ENCODE measurements around the gene IDS. TPM values are rescaled to one million over a fixed set of nuclear protein-coding genes. Genes with fewer than 3 reads are reported as not detected.
A peak's percentile ranks its signal among the peaks of the same experiment; 100 is the strongest.
"Not testable (repeated sequence)": the region's sequence is repeated elsewhere in the genome, so short reads cannot be mapped to it uniquely, and the experiment has no call there.

Gene IDS
- total RNA-seq, 2 experiments from 2014 or later: 52.6 to 64.3 TPM

DNA sequence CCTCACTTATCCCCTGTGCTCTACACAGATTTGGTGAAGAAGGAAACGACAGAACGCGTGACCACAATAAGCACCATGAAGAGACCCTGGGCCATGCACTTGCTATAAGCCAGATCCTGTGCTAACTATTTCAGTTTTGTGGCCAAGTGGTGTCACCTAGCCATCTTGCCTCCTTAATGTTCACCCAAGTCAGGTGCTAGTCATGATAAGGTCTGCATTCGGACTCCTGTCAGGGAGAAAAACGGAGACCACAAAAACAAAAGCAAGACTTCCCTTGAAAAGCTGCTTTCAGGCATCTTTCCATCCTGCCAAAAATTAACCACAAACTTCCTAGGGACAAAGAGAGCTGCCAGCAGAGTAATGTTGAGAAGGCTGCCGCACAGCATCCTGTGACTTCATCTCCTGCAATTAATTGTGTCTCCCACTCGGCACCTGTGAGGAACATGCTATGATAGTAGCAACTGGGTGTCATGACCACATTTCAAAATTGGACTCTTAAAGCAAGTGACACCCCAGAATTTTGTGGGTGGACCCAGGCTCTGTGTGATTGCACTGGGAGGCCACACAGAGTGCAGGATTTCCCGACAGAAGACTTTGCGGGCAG is 8.8 kb upstream of the IDS start:
- H3K27me3 Mint-ChIP-seq: peaks cover 2% of the 10 kb centered on the region
- ChIA-PET POLR2A (no interaction called here), CTCF (interaction anchor here (0.9 kb wide), 1 partner anchor 9 kb away, joined by 3 read pairs; the partner anchor contains the start of gene IDS)
- no peak overlapping the region for H3K4me3 Mint-ChIP-seq
- no peaks in the 10 kb centered on the region for H3K36me3 Mint-ChIP-seq (ENCODE audit: low read depth)
- peaks cover 28% of the 10 kb centered on the region for H3K4me1 Mint-ChIP-seq
- intact Hi-C loops (cut with DNase I, micrococcal nuclease): loop anchor here in 1 of 2 experiments (10.0 kb wide), 1 partner anchor 121 kb away; the partner anchor contains the start of gene TMEM185A
- H3K27ac Mint-ChIP-seq: no peak overlapping the region
- no peaks in the 10 kb centered on the region for H3K9me3 Mint-ChIP-seq (ENCODE audit: low read depth)
- DNase-seq (peak; percentile 21), ATAC-seq (peak; percentile 24)

DNA sequence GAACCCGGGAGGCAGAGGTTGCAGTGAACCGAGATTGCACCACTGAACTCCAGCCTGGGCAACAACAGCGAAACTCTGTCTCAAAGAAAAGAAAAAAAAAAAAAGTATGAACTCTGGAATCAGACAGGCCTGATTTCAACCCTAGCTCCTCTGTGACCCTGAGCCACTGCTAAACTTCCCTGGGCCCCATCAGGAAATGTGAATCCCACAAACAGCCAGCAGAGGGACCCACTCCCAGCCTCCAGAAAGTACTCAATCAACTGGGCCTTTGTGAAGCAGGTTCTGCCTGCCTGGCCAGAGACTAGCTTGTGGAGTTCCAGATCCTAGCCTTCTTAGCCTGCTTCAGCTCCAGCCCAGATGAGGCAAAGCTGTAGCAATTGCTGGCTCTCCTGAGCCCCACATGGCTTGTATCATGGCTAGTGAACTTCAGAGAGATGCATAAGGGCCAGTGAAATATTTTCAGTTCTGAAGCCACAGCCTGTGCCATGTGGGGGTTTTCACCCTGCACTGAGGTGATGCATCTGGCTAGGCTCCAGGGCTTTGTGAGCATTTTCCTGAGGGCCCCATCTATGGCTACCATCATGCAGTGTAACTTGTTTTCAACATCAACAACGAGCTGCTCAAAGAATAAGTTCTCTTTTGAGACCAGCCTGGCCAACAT is 7.2 kb upstream of the IDS start:
- no peak overlapping the region for H3K4me3 Mint-ChIP-seq

DNA sequence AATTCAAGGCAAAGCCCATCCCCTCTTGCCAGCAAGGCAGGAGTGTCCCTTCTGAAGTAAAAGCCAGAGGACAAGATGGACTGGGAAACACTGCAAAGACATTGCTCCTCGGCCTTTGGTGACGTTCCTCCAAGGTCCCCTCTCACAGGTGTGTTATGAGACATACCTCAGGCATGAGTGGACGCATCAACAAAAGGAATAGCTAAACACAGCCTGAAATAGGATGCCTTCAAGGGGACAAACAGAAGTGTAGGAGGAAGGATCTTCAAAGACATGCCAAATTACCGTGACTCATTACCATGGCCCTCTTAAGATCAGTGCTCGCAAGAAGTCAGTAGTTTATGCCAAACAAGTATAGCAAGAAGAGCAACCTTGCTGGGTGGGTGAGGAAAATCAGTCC is 6.0 kb upstream of the IDS start:
- intact Hi-C loops (cut with DNase I, micrococcal nuclease): loop anchor here in 1 of 2 experiments (10.0 kb wide), 1 partner anchor 124 kb away; the partner anchor contains the start of gene TMEM185A
- H3K4me1 Mint-ChIP-seq: peaks cover 23% of the 10 kb centered on the region
- ATAC-seq: no peak

More for the DNA sequence above, 7.2 kb upstream of the IDS start:
- Mint-ChIP-seq H3K9me3 (ENCODE audit: low read depth) (no peaks in the 10 kb centered on the region), H3K36me3 (ENCODE audit: low read depth) (no peaks in the 10 kb centered on the region), H3K27me3 (peaks cover 2% of the 10 kb centered on the region), H3K27ac (no peak overlapping the region), H3K4me1 (peaks cover 28% of the 10 kb centered on the region)
- intact Hi-C loops (cut with DNase I, micrococcal nuclease): loop anchor here in 1 of 2 experiments (10.0 kb wide), 1 partner anchor 122 kb away; the partner anchor contains the start of gene TMEM185A
- DNase-seq (peak; percentile 68), ATAC-seq (peak; percentile 77)
- CTCF ChIA-PET: interaction anchor here (0.7 to 1.9 kb wide), 7 partner anchors 10 to 1361 kb away, joined by 4 to 16 read pairs (median 5); no protein-coding TSS in a partner anchor
- POLR2A ChIA-PET: no interaction called here

DNA sequence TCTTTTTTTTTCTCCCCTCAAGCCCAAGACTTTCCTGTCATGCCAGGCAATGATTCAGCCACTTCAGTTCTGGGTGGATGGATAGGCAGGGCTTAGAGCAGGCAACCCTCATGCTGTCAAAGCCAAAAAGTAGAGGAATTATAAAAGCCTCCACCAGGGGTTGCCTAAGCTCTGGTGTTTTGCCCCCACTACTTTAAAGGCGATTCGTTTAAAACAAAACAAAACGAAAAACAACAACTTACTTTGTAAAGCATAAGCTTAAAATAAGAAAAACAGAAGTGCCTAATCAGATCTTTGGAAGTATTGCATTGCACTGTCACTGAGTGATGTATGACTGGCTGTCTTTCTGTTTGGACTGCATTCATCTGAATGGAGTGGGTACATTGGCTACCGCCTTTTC is 5.3 kb upstream of the IDS start:
- no peak overlapping the region for H3K4me3 Mint-ChIP-seq
- H3K27ac Mint-ChIP-seq: no peak overlapping the region
- intact Hi-C loops (cut with DNase I, micrococcal nuclease): loop anchor here in 1 of 2 experiments (10.0 kb wide), 1 partner anchor 124 kb away; the partner anchor contains the start of gene TMEM185A
- H3K4me1 Mint-ChIP-seq: peaks cover 24% of the 10 kb centered on the region
- no peaks in the 10 kb centered on the region for H3K36me3 Mint-ChIP-seq (ENCODE audit: low read depth)
- ChIA-PET POLR2A (no interaction called here), CTCF (interaction anchor here (0.6 to 1.4 kb wide), 2 partner anchors 17 to 850 kb away, joined by 3 to 4 read pairs; no protein-coding TSS in a partner anchor)
- ATAC-seq (peak; percentile 22), DNase-seq (no peak)
- H3K27me3 Mint-ChIP-seq: peaks cover 2% of the 10 kb centered on the region
- H3K9me3 Mint-ChIP-seq (ENCODE audit: low read depth): no peaks in the 10 kb centered on the region

More for the DNA sequence above, 6.0 kb upstream of the IDS start:
- H3K36me3 Mint-ChIP-seq (ENCODE audit: low read depth): no peaks in the 10 kb centered on the region
- H3K4me3 Mint-ChIP-seq: no peak overlapping the region
- no peak for DNase-seq
- ChIA-PET POLR2A (no interaction called here), CTCF (interaction anchor here (1.4 kb wide), 1 partner anchor 17 kb away, joined by 4 read pairs; no protein-coding TSS in a partner anchor)
- H3K9me3 Mint-ChIP-seq (ENCODE audit: low read depth): no peaks in the 10 kb centered on the region
- H3K27ac Mint-ChIP-seq: no peak overlapping the region
- peaks cover 2% of the 10 kb centered on the region for H3K27me3 Mint-ChIP-seq

DNA sequence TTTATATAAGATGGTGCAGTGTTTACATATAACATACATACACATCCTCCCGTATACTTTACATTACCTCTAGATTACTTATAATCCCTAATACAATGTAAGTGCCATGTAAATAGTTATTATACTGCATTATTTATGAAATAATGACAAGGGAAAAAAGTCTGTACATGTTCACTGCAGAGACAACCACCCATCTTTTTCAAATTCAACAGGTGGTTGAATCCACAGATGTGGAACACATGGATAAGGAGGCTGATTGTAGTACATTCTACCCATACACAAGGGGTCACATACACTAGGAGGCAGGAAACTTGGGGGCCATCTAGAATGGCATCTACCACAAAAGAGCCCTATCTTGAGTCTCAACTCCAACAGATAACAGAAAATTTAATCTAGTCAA is 3.4 kb upstream of the IDS start:
- ATAC-seq (no peak), DNase-seq (no peak)
- no peaks in the 10 kb centered on the region for H3K9me3 Mint-ChIP-seq (ENCODE audit: low read depth)
- peaks cover 2% of the 10 kb centered on the region for H3K36me3 Mint-ChIP-seq (ENCODE audit: low read depth)
- H3K27ac Mint-ChIP-seq: no peak overlapping the region
- CTCF ChIA-PET: no interaction called here
- H3K4me3 Mint-ChIP-seq: no peak overlapping the region
- peaks cover 2% of the 10 kb centered on the region for H3K27me3 Mint-ChIP-seq
- peaks cover 21% of the 10 kb centered on the region for H3K4me1 Mint-ChIP-seq
- POLR2A ChIA-PET: no interaction called here
- intact Hi-C loops (cut with DNase I, micrococcal nuclease): loop anchor here in 1 of 2 experiments (10.0 kb wide), 1 partner anchor 856 kb away; the partner anchor contains the start of gene MAMLD1

DNA sequence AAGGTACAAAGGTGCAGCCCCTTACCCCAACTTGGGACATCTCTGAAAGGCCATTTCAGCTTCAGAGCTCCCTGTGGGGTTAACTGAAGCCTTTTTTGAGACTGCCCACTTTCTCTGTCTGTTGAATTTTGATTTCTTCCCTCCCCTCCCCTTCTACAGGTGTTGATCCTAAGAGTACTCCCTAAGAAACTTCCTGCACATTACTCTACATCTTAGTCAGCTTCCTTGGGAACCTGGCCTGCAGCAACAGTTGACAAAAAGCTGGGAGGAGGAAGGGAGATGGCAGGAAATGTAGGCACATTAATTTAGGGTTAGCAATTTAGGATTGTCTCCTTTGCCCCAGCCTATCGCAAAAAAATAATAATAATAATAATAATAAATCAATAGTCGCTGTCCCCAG is 1.2 kb upstream of the IDS start:
- ATAC-seq (no peak), DNase-seq (no peak)
- Mint-ChIP-seq H3K4me3 (no peak overlapping the region), H3K27ac (no peak overlapping the region), H3K36me3 (ENCODE audit: low read depth) (peaks cover 5% of the 10 kb centered on the region), H3K27me3 (peaks cover 2% of the 10 kb centered on the region), H3K4me1 (peaks cover 20% of the 10 kb centered on the region), H3K9me3 (ENCODE audit: low read depth) (no peaks in the 10 kb centered on the region)
- intact Hi-C loops (cut with DNase I, micrococcal nuclease): loop anchor here in 1 of 2 experiments (10.0 kb wide), 1 partner anchor 858 kb away; the partner anchor contains the start of gene MAMLD1
- CTCF ChIA-PET: no interaction called here
- POLR2A ChIA-PET: no interaction called here

DNA sequence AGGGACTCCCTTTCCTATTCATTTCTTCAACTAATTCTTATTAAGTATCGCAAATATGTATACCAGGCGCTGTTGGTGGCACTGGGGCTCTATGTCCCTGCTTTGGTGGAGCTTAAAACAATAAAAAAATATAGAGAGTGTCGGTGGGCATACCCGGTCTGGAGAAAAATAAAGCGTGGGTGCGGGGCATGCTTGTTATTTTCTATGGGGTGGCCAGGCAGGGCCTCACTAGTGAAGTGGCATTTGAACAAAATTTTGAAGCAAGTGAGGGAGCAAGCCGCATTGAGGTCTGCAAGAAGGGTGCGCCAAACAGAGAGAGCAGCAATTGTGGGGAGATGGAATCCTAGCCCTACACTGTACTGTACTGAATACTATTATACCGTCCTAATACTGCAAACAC is 565 bp upstream of the IDS start:
- intact Hi-C loops (cut with DNase I, micrococcal nuclease): loop anchor here (1.0 to 10.0 kb wide), 5 partner anchors 17 to 859 kb away; partner anchors contain the start of genes EOLA1 (in 1 of the 2), MAMLD1 (in 1 of the 2) and TMEM185A (in 1 of the 2)
- DNase-seq (no peak), ATAC-seq (no peak)
- Mint-ChIP-seq H3K27ac (peak overlapping the region; percentile 67), H3K4me3 (peak overlapping the region; percentile 99), H3K9me3 (ENCODE audit: low read depth) (no peaks in the 10 kb centered on the region), H3K27me3 (peaks cover 2% of the 10 kb centered on the region), H3K4me1 (peaks cover 25% of the 10 kb centered on the region), H3K36me3 (ENCODE audit: low read depth) (peaks cover 9% of the 10 kb centered on the region)
- ChIA-PET POLR2A (interaction anchor here (1.8 kb wide), 1 partner anchor 35 kb away, joined by 6 read pairs; the partner anchor contains the start of gene EOLA1), CTCF (interaction anchor here (1.0 kb wide), 1 partner anchor 34 kb away, joined by 5 read pairs; no protein-coding TSS in a partner anchor)

DNA sequence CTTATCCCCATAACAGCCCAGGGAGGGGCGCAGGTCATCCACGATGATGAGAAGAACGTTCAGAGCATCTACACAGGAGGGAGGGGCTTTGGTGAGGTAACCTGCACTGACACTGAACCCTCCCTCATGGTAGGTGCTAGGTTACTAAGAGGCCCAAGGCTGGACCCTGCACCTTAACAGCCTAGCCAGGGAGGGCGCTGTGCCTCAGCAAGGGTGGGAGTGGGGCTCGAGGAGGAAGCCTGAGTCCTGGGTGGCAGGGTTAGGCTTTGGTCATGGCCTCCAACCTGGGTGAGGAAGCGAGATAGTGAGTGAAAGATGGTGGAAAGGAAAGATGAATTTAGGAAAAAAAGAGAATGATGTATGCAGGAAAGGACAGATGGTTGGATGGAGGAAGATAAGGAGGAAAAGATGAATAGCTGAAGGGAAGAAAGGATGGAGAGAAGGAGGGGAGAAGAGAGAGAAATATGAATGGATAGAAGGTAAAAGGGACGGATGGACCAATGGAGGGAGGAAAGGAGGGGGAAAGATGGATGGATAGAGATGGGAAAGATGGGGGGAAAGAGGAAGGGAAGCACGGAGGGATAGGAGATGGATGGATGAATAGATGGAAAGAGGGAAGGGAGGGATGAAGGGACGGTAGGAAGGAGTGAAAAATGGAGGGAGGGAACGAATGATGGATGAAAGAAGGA is 736 bp downstream of the IDS start:
- Mint-ChIP-seq H3K9me3 (ENCODE audit: low read depth) (no peaks in the 10 kb centered on the region), H3K27ac (peak overlapping the region; percentile 99), H3K4me3 (peak overlapping the region; percentile 99), H3K27me3 (no peaks in the 10 kb centered on the region), H3K36me3 (ENCODE audit: low read depth) (peaks cover 19% of the 10 kb centered on the region), H3K4me1 (peaks cover 35% of the 10 kb centered on the region)
- POLR2A ChIA-PET: interaction anchor here (1.0 to 1.8 kb wide), 2 partner anchors 21 to 36 kb away, joined by 3 to 6 read pairs; partner anchors contain the start of gene EOLA1
- DNase-seq (peak; percentile 85), ATAC-seq (peak; percentile 77)
- intact Hi-C loops (cut with DNase I, micrococcal nuclease): loop anchor here (2.0 to 10.0 kb wide), 4 partner anchors 18 to 860 kb away; partner anchors contain the start of genes EOLA1 (in 1 of the 2) and MAMLD1 (in 1 of the 2)
- CTCF ChIA-PET: interaction anchor here (0.7 to 1.4 kb wide), 3 partner anchors 10 to 949 kb away, joined by 3 to 5 read pairs (median 3); no protein-coding TSS in a partner anchor

DNA sequence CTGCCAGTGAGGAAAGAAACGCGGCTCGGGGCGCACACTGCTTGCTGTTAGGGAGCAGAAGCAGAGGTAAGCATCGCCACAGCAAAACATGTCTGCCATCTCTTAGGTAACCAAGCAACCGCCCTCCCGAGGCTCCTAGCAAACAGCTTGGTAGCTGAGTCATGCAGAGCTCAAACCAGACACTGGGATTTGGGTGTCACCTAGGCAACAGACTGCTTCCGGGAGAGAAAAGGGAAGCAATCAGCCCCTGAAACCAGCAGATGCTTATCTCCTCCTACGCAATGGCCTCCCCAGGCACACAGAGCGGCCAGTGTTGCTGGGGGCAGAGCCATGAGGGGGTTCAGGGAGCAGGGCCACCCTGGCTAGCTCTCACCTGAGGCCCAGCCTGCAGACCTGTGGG is 1.7 kb downstream of the IDS start:
- peaks cover 35% of the 10 kb centered on the region for H3K4me1 Mint-ChIP-seq

DNA sequence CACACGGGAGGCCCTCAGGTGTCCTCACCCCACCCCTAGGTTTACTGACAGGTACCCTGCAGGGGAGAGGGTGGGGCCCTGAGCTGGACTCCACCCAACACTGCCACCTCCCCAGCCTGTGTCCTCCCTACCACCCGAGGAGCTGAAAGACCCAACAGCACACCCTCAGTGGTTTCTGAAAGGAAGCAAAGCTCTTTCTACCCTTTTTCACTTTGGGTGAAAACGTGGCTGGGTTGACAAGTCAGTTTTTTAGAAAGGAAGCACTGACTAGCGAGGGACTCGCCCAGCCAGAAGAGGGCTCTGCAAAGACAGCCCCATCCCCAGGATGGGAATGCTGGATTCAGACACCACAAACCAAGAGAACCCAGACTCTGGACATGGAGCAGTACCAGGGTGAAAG is 2.2 kb downstream of the IDS start:
- H3K27ac Mint-ChIP-seq; DNase-seq; H3K4me3 Mint-ChIP-seq; ATAC-seq; H3K27me3 Mint-ChIP-seq; H3K9me3 Mint-ChIP-seq (ENCODE audit: low read depth): not testable (repeated sequence)
- ChIA-PET POLR2A (interaction anchor here (2.7 kb wide), 1 partner anchor 37 kb away, joined by 12 read pairs; the partner anchor contains the start of gene EOLA1), CTCF (interaction anchor here (1.1 kb wide), 1 partner anchor 9 kb away, joined by 4 read pairs; no protein-coding TSS in a partner anchor)
- Mint-ChIP-seq H3K36me3 (ENCODE audit: low read depth) (peaks cover 19% of the 10 kb centered on the region), H3K4me1 (peaks cover 35% of the 10 kb centered on the region)
- intact Hi-C loops (cut with DNase I, micrococcal nuclease): loop anchor here in 1 of 2 experiments (10.0 kb wide), 1 partner anchor 862 kb away; the partner anchor contains the start of gene MAMLD1

More for the DNA sequence above, 1.7 kb downstream of the IDS start:
- H3K27ac Mint-ChIP-seq; H3K27me3 Mint-ChIP-seq; H3K9me3 Mint-ChIP-seq (ENCODE audit: low read depth); CTCF ChIA-PET; POLR2A ChIA-PET: not testable (repeated sequence)
- Mint-ChIP-seq H3K4me3 (peak overlapping the region; percentile 99), H3K36me3 (ENCODE audit: low read depth) (peaks cover 19% of the 10 kb centered on the region)
- intact Hi-C loops (cut with DNase I, micrococcal nuclease): loop anchor here in 1 of 2 experiments (10.0 kb wide), 1 partner anchor 861 kb away; the partner anchor contains the start of gene MAMLD1
- peak; percentile 65 for ATAC-seq
- DNase-seq: peak; percentile 77

All from activated CD4-positive, alpha-beta T cell treated with anti-CD3 and anti-CD28 coated beads for 36 hours (primary cell).